ENCODE results near the gene GCN1. TPM values are rescaled to one million over a fixed set of nuclear protein-coding genes. Genes with fewer than 3 reads are reported as not detected.

GCN1 gene
- total and polyA plus RNA-seq, 2 donors (not counting 3 experiments of a cell fraction or from before 2014, with no cell fraction given): 30.1 to 101 TPM

- ChIA-PET CTCF (interaction anchor here (0.9 to 3.5 kb wide), 5 partner anchors 29 to 92 kb away, joined by 3 to 32 read pairs (median 4); partner anchors contain the start of gene PXN), POLR2A (interaction anchor here (1.4 to 4.3 kb wide), 3 partner anchors 9 to 93 kb away, joined by 3 to 46 read pairs (median 18); partner anchors contain the start of gene RNU4-2)
- Histone ChIP-seq H2AFZ (ENCODE audit: low read depth, low read length) (no peak overlapping the region), H3K27ac (ENCODE audit: insufficient read depth, low read depth, low read length) (no peak overlapping the region), H3K9me1 (replicated peaks; ENCODE audit: control insufficient read depth, extremely low read depth, insufficient read depth, low read length) (no peaks in the 10 kb centered on the region), H3K4me1 (ENCODE audit: control insufficient read depth, extremely low read depth, insufficient read depth, low read length) (peaks cover 48% of the 10 kb centered on the region), H4K20me1 (replicated peaks; ENCODE audit: control insufficient read depth, extremely low read depth, insufficient read depth, low read length) (peaks cover 6% of the 10 kb centered on the region), H3K4me2 (ENCODE audit: insufficient read depth, low read length) (peak overlapping the region; percentile 91), H3K79me2 (ENCODE audit: control insufficient read depth, insufficient read depth, low read length) (peaks cover 48% of the 10 kb centered on the region), H3K4me3 (replicated peaks in 1 of 3; ENCODE audit: insufficient read depth in 1 of 3, low read depth in 1 of 3, low read length in 3 of 3) (peak overlapping the region in 2 of 3 experiments; percentile 78 to 84), H3K9me3 (replicated peaks; ENCODE audit: control insufficient read depth, insufficient read depth, low read length) (no peaks in the 10 kb centered on the region), H3K27me3 (ENCODE audit: control insufficient read depth in 2 of 2, insufficient read depth in 2 of 2, low read length in 2 of 2) (no peaks in the 10 kb centered on the region), H3K36me3 (ENCODE audit: control insufficient read depth in 2 of 2, extremely low read depth in 1 of 2, insufficient read depth in 2 of 2, low read length in 2 of 2) (peaks cover 15 to 22% of the 10 kb centered on the region in 2 experiments), H3K9ac (replicated peaks; ENCODE audit: extremely low read depth, insufficient read depth, low read length) (no peak overlapping the region)
- peak; percentile 7 for TF ChIP-seq POLR2A (IDR thresholded peaks at IDR 0.05; ENCODE audit: low read depth, low read length)
- TF ChIP-seq MYC (IDR thresholded peaks at IDR 0.05; ENCODE audit: low read depth, low read length): no peak
- no peak for TF ChIP-seq EZH2 (IDR thresholded peaks at IDR 0.05; ENCODE audit: borderline replicate concordance, low read depth, low read length, severe bottlenecking)
- no peak for TF ChIP-seq MAX (IDR thresholded peaks at IDR 0.05; ENCODE audit: insufficient read depth, insufficient read length)
- no peak for DNase-seq (ENCODE audit: low read depth, low spot score)
- no TSS peak for BruUV-seq (replicated peaks)
- dilution Hi-C loops (cut with MboI; ENCODE audit: extremely low pct_ligation_motif_present, low sequenced_read_pairs) (no loop called here), intact Hi-C loops (cut with micrococcal nuclease) (no loop called here)
- FAIRE-seq: no peak
These were observed 4.5 kb upstream of the GCN1 start for GRCh38 chr12:120199025-120199424.

GRCh38 chr12:120197542-120197887 lies 3.0 kb upstream of the GCN1 start:
- H3K9ac ChIP-seq (replicated peaks; ENCODE audit: extremely low read depth, insufficient read depth, low read length): no peak overlapping the region
- FAIRE-seq (no peak), DNase-seq (ENCODE audit: low read depth, low spot score) (no peak)
- peaks cover 6% of the 10 kb centered on the region for H4K20me1 ChIP-seq (replicated peaks; ENCODE audit: control insufficient read depth, extremely low read depth, insufficient read depth, low read length)
- dilution Hi-C loops (cut with MboI; ENCODE audit: extremely low pct_ligation_motif_present, low sequenced_read_pairs): no loop called here
- H3K36me3 ChIP-seq (ENCODE audit: control insufficient read depth in 2 of 2, extremely low read depth in 1 of 2, insufficient read depth in 2 of 2, low read length in 2 of 2): peaks cover 15 to 22% of the 10 kb centered on the region in 2 experiments
- peaks cover 53% of the 10 kb centered on the region for H3K4me1 ChIP-seq (ENCODE audit: control insufficient read depth, extremely low read depth, insufficient read depth, low read length)
- H3K4me3 ChIP-seq (replicated peaks in 1 of 3; ENCODE audit: insufficient read depth in 1 of 3, low read depth in 1 of 3, low read length in 3 of 3): no peak overlapping the region
- BruUV-seq (replicated peaks): no TSS peak
- no peak overlapping the region for H3K27ac ChIP-seq (ENCODE audit: insufficient read depth, low read depth, low read length)
- ChIA-PET POLR2A (interaction anchor here (1.1 to 4.3 kb wide), 2 partner anchors 8 to 94 kb away, joined by 5 to 18 read pairs; partner anchors contain the start of gene RNU4-2), CTCF (interaction anchor here (1.7 kb wide), 1 partner anchor 31 kb away, joined by 4 read pairs; no protein-coding TSS in a partner anchor)
- H2AFZ ChIP-seq (ENCODE audit: low read depth, low read length): no peak overlapping the region
- TF ChIP-seq FOS (IDR thresholded peaks at IDR 0.05; ENCODE audit: borderline replicate concordance, insufficient read depth, low read length) (no peak), GATA2 (IDR thresholded peaks at IDR 0.05; ENCODE audit: insufficient read depth, insufficient read length, low read depth, low read length) (no peak), MAX (IDR thresholded peaks at IDR 0.05; ENCODE audit: insufficient read depth, insufficient read length) (no peak), EZH2 (IDR thresholded peaks at IDR 0.05; ENCODE audit: borderline replicate concordance, low read depth, low read length, severe bottlenecking) (no peak), JUN (IDR thresholded peaks at IDR 0.05; ENCODE audit: borderline replicate concordance, insufficient read depth, insufficient read length, low read depth) (no peak), POLR2A (IDR thresholded peaks at IDR 0.05; ENCODE audit: low read depth, low read length) (no peak), MYC (IDR thresholded peaks at IDR 0.05; ENCODE audit: low read depth, low read length) (no peak), POLR2AphosphoS5 (IDR thresholded peaks at IDR 0.05; ENCODE audit: insufficient read depth, low read depth, low read length) (no peak), CTCF (IDR thresholded peaks at IDR 0.05; ENCODE audit: extremely low read depth in 1 of 2, insufficient read depth in 1 of 2, low read depth in 1 of 2, low read length in 2 of 2) (no peak)
- intact Hi-C loops (cut with micrococcal nuclease): no loop called here
- no peaks in the 10 kb centered on the region for H3K9me1 ChIP-seq (replicated peaks; ENCODE audit: control insufficient read depth, extremely low read depth, insufficient read depth, low read length)
- no peaks in the 10 kb centered on the region for H3K27me3 ChIP-seq (ENCODE audit: control insufficient read depth in 2 of 2, insufficient read depth in 2 of 2, low read length in 2 of 2)
- no peaks in the 10 kb centered on the region for H3K9me3 ChIP-seq (replicated peaks; ENCODE audit: control insufficient read depth, insufficient read depth, low read length)
- peak overlapping the region; percentile 58 for H3K4me2 ChIP-seq (ENCODE audit: insufficient read depth, low read length)
- peaks cover 60% of the 10 kb centered on the region for H3K79me2 ChIP-seq (ENCODE audit: control insufficient read depth, insufficient read depth, low read length)

Data from endothelial cell of umbilical vein (primary cell).